ENCODE data around the gene PDPK1.

DNA sequence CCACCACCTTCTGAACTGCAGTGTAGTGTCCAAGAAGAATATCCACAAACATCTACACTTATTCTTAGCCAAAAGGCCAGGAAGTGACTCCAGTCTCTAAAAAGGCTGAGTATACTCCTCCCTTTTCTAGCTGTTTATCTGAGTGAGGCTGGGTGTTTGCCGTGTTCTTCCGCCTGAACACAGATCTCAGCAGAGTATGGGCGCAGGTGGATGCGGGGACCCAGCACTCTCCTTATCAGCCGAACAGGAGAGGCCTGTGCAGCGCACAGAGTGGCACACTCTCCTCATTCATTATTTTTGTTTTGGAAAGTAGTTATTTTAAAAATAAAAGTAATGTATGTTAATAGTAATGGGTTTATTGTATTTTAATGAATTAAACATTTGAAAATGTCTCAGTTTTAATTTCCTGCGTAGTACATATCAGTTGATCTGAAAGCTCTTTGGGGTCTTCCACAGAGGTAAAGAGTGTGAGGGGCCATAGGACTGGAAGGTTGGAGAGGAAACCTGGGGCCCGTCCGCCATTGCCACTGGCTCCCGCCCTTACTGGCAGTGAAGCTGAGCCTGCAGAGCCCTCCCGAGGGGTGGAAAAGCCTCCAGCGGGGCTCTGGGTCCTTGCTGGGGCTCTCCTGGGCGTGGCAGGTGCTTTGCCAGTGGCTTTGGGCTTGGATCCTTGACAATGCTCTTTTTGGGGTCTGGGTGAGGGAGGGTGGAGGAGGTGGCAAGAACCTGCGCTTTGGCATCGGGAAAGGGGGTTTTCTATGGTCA lies 53.8 kb downstream of the PDPK1 start:
- TF ChIP-seq, protein P1, sequence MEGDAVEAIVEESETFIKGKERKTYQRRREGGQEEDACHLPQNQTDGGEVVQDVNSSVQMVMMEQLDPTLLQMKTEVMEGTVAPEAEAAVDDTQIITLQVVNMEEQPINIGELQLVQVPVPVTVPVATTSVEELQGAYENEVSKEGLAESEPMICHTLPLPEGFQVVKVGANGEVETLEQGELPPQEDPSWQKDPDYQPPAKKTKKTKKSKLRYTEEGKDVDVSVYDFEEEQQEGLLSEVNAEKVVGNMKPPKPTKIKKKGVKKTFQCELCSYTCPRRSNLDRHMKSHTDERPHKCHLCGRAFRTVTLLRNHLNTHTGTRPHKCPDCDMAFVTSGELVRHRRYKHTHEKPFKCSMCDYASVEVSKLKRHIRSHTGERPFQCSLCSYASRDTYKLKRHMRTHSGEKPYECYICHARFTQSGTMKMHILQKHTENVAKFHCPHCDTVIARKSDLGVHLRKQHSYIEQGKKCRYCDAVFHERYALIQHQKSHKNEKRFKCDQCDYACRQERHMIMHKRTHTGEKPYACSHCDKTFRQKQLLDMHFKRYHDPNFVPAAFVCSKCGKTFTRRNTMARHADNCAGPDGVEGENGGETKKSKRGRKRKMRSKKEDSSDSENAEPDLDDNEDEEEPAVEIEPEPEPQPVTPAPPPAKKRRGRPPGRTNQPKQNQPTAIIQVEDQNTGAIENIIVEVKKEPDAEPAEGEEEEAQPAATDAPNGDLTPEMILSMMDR (conservative IDR thresholded peaks at IDR 0.05; ENCODE audit: low read depth, low read length), result no peak
- TF ChIP-seq EZH2 (IDR thresholded peaks at IDR 0.05; ENCODE audit: borderline replicate concordance, low read depth, low read length, poor library complexity, severe bottlenecking), result no peak
